SK-N-MC (cell line): Measurements from ENCODE around the gene AGBL1.

Experiments
- DNase-seq: peaks from one replicate; pipeline ENCODE4 v3.0.0-alpha.2; 2011; ENCODE audit warnings: low read depth, low spot score
- H3K27ac ChIP-seq: fragments of 200-600 bp; sonication (generic); 2 replicates; pipeline ENCODE4 v1.5.1; 2016; ENCODE audit warnings: mixed run types
- H3K36me3 ChIP-seq: fragments of 200-600 bp; sonication (generic); 2 replicates; pipeline ENCODE4 v1.6.1; 2017; ENCODE audit warnings: antibody characterized with exemption, low read length, mixed read lengths; ENCODE audit not compliant: insufficient read depth
- H3K4me3 ChIP-seq: fragments of 200-600 bp; sonication (generic); 2 replicates; pipeline ENCODE4 v1.5.1; 2016
- H3K9ac ChIP-seq: fragments of 200-600 bp; sonication (generic); 2 replicates; pipeline ENCODE4 v1.8.0; 2017; ENCODE audit warnings: mixed run types, mixed read lengths; ENCODE audit not compliant: insufficient read length
- H3K9me3 ChIP-seq: fragments of 200-600 bp; sonication (generic); 2 replicates; pipeline ENCODE4 v1.6.1; 2017; ENCODE audit warnings: low read depth, mild to moderate bottlenecking, antibody characterized with exemption, low read length, moderate library complexity, mixed read lengths
- EZH2 ChIP-seq: fragments of 200-600 bp; sonication (generic); IDR thresholded peaks from one replicate; pipeline ENCODE4 v1.6.1; 2017; ENCODE audit warnings: antibody characterized with exemption
- FOXP2 ChIP-seq: optimal IDR thresholded peaks from 2 replicates; pipeline ENCODE3; 2011; ENCODE audit warnings: mild to moderate bottlenecking, moderate library complexity; ENCODE audit not compliant: insufficient read depth; ENCODE audit errors: extremely low read length, control extremely low read depth
- POLR2AphosphoS5 ChIP-seq: IDR thresholded peaks from 2 replicates; pipeline ENCODE4 v1.6.1; 2012; ENCODE audit warnings: mild to moderate bottlenecking, low read depth, low read length, borderline replicate concordance

Gene AGBL1

DNA sequence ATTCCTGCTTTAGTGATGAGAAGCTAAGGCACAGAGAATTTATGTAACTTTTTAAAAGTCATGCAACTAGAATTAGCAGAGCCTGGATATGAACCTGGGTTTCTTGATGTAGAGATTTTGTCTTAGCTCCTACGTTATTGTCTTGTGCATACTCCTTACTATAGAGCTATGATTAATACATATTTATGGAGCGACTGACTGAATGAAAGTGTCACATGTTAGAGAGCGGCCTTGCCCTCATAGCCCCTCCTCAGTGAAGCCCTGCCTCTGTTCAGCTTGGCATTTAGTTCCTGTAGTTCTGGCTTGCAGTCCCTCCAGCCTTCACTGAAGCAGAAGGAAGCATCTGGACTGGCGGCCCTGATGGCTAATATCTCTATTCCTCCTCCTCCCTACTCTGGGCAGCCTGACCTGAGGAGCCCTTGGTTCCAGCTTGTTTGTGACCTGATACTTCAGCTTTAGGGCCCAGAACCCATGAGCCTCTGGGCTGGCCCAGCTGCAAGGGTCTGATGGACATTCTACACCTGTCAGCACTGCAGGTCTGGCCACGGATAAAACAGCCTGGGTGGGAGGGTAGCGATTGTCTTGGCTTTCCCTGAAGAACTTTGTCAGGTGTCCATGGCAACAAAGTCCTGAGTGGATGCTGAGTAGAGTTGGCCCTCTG, 13.4 kb upstream of the AGBL1 start:
- no peak for DNase-seq
- Histone ChIP-seq H3K4me3 (no peak overlapping the region), H3K9me3 (no peaks in the 10 kb centered on the region), H3K36me3 (no peaks in the 10 kb centered on the region), H3K9ac (no peak overlapping the region), H3K27ac (no peak overlapping the region)
- no peak for TF ChIP-seq POLR2AphosphoS5
- TF ChIP-seq FOXP2 = no peak
- no peak for TF ChIP-seq EZH2

DNA sequence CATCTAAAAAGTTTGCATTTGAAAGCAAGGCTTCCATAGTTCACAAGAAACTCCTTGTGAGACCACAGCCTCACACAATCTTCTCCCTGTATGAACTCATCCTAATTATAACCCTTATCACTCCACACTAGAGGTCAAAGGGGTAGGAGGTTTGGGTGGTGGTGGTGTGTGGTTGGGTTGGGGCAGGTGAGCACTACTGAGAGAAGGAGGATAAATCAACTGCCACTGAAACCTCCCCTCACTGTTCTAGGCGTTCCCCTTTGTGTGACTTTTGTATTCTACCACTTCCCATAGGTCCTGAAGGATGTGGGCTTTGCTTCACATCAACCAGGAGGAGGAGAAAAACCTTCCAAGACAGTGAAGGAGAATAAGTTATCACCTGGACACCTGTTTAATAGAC, 6.4 kb upstream of the AGBL1 start:
- no peak for DNase-seq
- TF ChIP-seq POLR2AphosphoS5 (no peak), EZH2 (no peak), FOXP2 (no peak)
- H3K9ac ChIP-seq = no peak overlapping the region

DNA sequence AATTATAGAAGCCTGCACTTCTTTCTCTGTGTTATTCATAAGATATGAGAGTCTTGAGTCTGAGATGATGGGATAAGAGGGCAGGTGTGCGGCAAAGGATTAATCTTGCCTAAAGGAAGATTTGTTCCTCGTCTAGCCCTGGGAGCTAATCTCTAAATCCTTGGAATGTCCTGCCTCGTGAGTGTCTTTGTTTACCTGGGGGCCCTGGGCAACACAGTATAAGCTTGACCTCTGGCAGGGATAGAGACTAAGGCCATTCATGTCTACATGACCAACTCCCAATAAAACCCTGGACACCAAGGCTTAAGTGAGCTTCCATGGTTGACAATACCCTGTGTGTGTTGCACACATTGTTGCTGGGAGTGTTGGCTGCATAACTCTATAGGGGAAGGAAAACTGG, 3.2 kb upstream of the AGBL1 start:
- H3K9me3 ChIP-seq = no peaks in the 10 kb centered on the region
- no peak overlapping the region for H3K4me3 ChIP-seq
- H3K27ac ChIP-seq = no peak overlapping the region
- DNase-seq = no peak
- H3K9ac ChIP-seq = no peak overlapping the region
- no peak for TF ChIP-seq EZH2
- H3K36me3 ChIP-seq = no peaks in the 10 kb centered on the region

More for the DNA sequence above, 6.4 kb upstream of the AGBL1 start:
- H3K9me3 ChIP-seq = no peaks in the 10 kb centered on the region
- H3K36me3 ChIP-seq = no peaks in the 10 kb centered on the region
- H3K4me3 ChIP-seq = no peak overlapping the region
- H3K27ac ChIP-seq = no peak overlapping the region

DNA sequence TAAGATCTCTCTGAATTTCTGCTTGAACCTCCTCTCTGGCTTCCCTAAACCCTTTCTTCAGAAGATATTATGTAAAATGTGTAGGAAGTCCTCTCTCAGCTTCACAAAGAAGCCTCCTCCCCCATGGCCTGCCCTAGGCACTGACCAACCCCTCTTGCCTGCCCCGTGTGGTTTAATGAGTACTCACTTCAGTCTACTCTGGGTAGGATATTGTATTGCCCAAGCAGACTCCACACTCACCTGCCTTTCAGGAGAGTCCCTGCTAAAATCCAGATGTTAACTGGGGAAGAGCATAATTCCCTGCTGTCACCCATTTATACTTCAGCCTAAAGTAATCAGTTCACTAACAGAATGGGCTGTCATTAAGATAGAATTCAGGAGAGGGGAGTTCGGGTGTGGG, 2.6 kb upstream of the AGBL1 start:
- DNase-seq = no peak
- TF ChIP-seq FOXP2 (no peak), POLR2AphosphoS5 (no peak)
- no peaks in the 10 kb centered on the region for H3K36me3 ChIP-seq

DNA sequence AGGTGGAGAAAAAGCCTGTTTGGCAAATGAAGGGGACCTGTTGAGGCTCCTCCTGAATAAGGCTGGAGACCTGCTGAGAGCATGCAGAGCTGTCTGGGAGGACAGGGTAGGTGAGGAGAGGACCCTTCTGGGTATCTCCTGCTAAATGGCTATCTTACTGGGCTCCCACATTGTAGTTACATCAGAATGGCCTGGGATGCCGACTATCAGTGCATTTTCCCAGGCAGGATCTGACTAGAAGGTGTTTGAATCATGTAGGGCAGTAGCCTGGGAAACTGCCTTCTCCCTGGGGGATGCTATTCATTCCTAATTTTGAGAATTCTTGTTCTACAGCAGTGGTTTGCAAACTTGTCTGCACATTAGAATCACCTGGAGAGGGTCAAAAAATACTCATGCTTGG, 631 bp downstream of the AGBL1 start:
- no peaks in the 10 kb centered on the region for H3K36me3 ChIP-seq
- no peak overlapping the region for H3K4me3 ChIP-seq
- no peak overlapping the region for H3K9ac ChIP-seq
- no peak for DNase-seq
- no peak for TF ChIP-seq EZH2
- TF ChIP-seq POLR2AphosphoS5 = no peak
- no peak for TF ChIP-seq FOXP2
- no peak overlapping the region for H3K27ac ChIP-seq
- no peaks in the 10 kb centered on the region for H3K9me3 ChIP-seq

More for the DNA sequence above, 2.6 kb upstream of the AGBL1 start:
- Histone ChIP-seq H3K9me3 (no peaks in the 10 kb centered on the region), H3K9ac (no peak overlapping the region), H3K27ac (no peak overlapping the region), H3K4me3 (no peak overlapping the region)

DNA sequence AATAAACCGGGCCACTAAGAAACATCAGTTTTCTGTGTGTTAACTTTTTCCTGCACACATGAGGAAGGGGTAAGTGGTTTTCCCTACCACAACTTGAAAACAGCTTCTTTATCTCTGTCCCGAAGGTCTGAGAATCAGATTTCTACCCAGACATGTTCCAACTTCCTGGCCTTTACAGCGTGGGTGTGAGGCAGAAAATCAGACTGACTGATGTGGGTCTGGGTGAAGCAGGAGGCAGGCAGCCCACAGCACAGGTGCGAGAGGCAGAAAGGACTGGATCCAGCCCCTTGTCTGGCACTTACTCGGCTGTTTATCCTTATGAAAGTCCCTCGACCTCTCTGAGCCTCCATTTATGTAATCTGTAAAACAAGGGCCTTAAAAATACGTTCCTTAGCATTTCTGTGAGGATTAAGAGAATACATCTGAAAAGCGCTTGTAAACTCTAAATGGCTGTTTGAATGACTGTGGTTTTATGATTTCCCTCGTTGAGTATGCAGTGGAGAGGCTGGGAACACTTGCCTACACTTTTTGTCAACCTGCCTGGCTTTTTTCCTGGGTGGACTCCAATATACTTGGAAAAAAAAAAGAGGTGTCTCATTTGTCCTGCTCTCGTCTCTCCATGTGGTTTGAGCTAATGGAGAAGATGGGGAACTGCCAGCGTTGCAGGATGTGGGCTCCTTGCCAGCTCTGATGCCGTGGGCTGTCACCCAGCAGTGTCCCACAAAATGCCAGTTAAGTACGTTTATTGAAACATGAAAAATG, 3.1 kb downstream of the AGBL1 start:
- Histone ChIP-seq H3K27ac (no peak overlapping the region), H3K9me3 (no peaks in the 10 kb centered on the region), H3K9ac (no peak overlapping the region), H3K4me3 (no peak overlapping the region), H3K36me3 (no peaks in the 10 kb centered on the region)
- no peak for TF ChIP-seq POLR2AphosphoS5
- TF ChIP-seq EZH2 = no peak
- no peak for TF ChIP-seq FOXP2
- DNase-seq = no peak

DNA sequence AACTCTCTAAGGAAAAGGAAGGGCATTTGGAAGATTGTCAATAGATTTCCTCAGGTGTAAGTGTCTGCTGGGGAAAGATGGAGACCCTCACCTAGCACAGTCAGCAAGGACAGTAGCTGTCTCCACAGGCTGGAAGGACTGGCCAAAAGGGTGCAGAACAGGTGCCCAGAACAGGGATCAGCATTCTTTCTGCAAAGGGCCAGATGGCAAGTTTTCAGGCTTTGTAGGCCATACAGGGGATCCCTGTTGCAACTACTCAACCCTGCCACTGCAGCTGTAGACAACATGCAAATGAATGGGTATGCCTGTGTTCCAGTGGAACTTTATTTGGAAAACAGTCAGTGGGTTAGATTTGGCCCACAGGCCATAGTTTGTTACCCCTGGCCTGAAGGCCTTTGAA, 8.1 kb downstream of the AGBL1 start:
- H3K36me3 ChIP-seq = no peaks in the 10 kb centered on the region
- no peak overlapping the region for H3K27ac ChIP-seq
- no peak for DNase-seq
- no peak overlapping the region for H3K9ac ChIP-seq
- no peak overlapping the region for H3K4me3 ChIP-seq
- H3K9me3 ChIP-seq = no peaks in the 10 kb centered on the region
- TF ChIP-seq FOXP2 (no peak), EZH2 (no peak), POLR2AphosphoS5 (no peak)

DNA sequence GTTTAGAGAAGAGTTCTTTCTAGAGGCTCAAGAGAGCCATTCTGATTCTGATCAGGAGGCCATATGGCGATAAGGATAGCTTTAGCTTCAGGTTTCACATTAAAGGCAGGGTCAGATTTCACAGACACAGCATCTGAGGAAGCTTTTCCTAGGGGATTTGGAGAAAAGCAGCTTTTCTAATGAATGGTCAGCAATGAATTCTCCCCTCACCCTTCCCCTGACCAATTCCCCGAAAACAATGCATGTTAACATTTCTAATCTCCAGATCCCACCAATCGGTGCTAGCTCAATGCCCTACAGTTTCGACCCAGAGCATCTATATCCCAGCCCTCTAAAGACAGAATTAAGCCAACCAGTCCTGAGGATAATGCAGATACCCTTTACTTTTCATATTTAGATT, 9.8 kb downstream of the AGBL1 start:
- Histone ChIP-seq H3K27ac (no peak overlapping the region), H3K9ac (no peak overlapping the region), H3K36me3 (no peaks in the 10 kb centered on the region), H3K9me3 (no peaks in the 10 kb centered on the region), H3K4me3 (no peak overlapping the region)
- DNase-seq = no peak
- TF ChIP-seq FOXP2 = no peak
- no peak for TF ChIP-seq POLR2AphosphoS5
- no peak for TF ChIP-seq EZH2

DNA sequence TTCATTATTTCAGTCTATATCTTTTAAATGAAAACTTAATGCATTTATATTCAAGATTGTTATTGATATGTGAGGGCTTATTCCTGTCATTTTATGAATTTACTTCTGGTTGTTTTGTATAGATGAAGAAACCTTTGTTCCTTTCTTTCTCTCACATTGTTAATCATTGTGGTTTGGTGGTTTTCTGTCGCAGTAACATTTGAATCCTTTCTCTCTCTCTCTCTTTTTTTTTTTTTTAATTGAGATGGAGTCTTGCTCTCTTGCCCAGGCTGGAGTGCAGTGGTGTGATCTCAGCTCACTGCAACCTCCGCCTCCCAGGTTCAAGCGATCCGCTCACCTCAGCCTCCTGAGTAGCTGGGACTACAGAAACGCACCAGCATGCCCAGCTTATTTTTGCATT, 22.1 kb downstream of the AGBL1 start:
- Histone ChIP-seq H3K9ac (no peak overlapping the region), H3K27ac (no peak overlapping the region), H3K36me3 (no peaks in the 10 kb centered on the region), H3K9me3 (no peaks in the 10 kb centered on the region), H3K4me3 (no peak overlapping the region)
- no peak for DNase-seq
- TF ChIP-seq EZH2 (no peak), POLR2AphosphoS5 (no peak), FOXP2 (no peak)
